Activated naive CD8-positive, alpha-beta T cell (primary cell): ENCODE measurements around the gene SERINC5.

Experiments
- H3K27ac Mint-ChIP-seq: one replicate; pipeline ENCODE4 v1.8.0; 2021; ENCODE audit warnings: mixed read lengths
- H3K27me3 Mint-ChIP-seq: one replicate; pipeline ENCODE4 v1.8.0; 2021; ENCODE audit warnings: mixed read lengths
- H3K36me3 Mint-ChIP-seq: one replicate; pipeline ENCODE4 v1.8.0; 2021; ENCODE audit warnings: mixed read lengths
- H3K4me1 Mint-ChIP-seq: one replicate; pipeline ENCODE4 v1.8.0; 2021; ENCODE audit warnings: low read depth, mixed read lengths
- H3K4me3 Mint-ChIP-seq: one replicate; pipeline ENCODE4 v1.8.0; 2021; ENCODE audit warnings: mild to moderate bottlenecking, mixed read lengths
- H3K9me3 Mint-ChIP-seq: one replicate; pipeline ENCODE4 v1.8.0; 2021; ENCODE audit warnings: low read depth, mixed read lengths

Gene SERINC5

GRCh38 chr5:80242849-80243248 lies 13.0 kb downstream of the SERINC5 start:
- Mint-ChIP-seq H3K36me3 (peaks cover 18% of the 10 kb centered on the region), H3K9me3 (peaks cover 5% of the 10 kb centered on the region), H3K4me1 (peaks cover 76% of the 10 kb centered on the region), H3K27me3 (no peaks in the 10 kb centered on the region), H3K4me3 (peak overlapping the region; percentile 20), H3K27ac (peak overlapping the region; percentile 72)

DNA sequence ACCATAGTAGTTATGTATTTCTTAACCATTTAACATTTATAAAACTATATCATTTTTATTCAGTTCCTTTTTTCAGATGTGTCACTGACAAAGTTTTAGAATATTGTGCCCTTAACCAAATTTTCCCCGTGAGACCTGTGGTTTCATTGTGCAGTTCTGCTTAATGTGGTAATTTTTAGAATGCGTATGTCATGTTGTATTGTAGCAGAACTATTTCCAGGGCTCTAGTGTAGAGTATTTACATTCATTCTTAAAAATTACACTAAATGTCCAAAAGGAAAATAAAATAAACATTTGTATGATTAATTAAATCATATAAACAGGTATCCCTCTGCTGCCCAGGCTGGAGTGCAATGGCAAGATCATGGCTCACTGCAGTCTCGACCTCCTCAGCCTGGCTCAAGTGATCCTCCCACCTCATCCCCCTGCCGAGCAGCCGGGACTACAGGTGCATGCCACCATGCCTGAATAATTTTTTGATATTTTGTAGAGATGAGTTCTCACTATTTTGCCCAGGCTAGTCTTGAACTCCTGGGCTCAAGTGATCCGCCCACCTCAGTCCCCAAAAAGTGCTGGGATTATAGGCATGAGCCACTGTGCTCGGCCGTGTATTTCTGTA lies 15.4 kb downstream of the SERINC5 start:
- Mint-ChIP-seq H3K27ac (peak overlapping the region; percentile 88), H3K9me3 (peaks cover 5% of the 10 kb centered on the region), H3K36me3 (peaks cover 18% of the 10 kb centered on the region), H3K27me3 (no peaks in the 10 kb centered on the region), H3K4me1 (peaks cover 75% of the 10 kb centered on the region), H3K4me3 (peak overlapping the region; percentile 67)

DNA sequence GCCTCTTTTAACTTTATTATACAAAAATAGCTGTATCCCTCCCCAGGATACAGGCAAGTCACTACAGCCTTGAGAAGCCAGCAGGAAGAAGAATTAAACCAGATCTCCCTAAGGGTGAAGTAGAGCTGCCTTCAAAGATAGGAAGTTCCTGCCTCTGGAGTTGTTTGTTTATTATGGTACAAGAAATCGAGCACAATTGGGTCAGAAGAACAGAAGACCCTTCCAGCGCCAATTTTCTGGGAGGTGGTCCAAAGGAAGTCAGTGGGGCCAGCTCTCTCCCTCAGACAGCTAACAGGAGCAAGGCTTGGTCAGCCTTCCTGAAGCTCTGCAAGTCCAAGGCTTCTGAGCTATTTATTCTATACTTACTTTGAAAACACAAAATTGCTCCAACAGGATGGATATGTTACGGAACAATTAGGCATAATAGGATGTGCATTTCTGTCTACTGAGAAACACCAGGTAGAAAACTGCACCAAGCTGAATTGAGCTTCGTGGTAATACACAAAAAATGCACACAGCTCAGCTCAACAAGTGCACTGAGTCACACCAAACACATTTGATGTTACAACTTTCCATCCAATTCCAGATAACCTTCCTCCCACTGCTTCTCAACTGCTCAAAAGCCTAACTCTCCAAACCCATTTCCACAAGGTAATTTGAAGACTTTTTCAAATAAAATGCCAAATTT lies 16.0 kb downstream of the SERINC5 start:
- H3K27me3 Mint-ChIP-seq, result no peaks in the 10 kb centered on the region
- H3K27ac Mint-ChIP-seq, result peak overlapping the region; percentile 88
- H3K4me3 Mint-ChIP-seq, result peak overlapping the region; percentile 67
- H3K9me3 Mint-ChIP-seq, result peaks cover 5% of the 10 kb centered on the region
- peaks cover 74% of the 10 kb centered on the region for H3K4me1 Mint-ChIP-seq
- H3K36me3 Mint-ChIP-seq, result peaks cover 16% of the 10 kb centered on the region

GRCh38 chr5:80238778-80239679 lies 16.8 kb downstream of the SERINC5 start:
- Mint-ChIP-seq H3K9me3 (peaks cover 5% of the 10 kb centered on the region), H3K36me3 (peaks cover 14% of the 10 kb centered on the region), H3K27me3 (no peaks in the 10 kb centered on the region), H3K27ac (peak overlapping the region; percentile 88), H3K4me3 (peak overlapping the region; percentile 67), H3K4me1 (peaks cover 80% of the 10 kb centered on the region)

DNA sequence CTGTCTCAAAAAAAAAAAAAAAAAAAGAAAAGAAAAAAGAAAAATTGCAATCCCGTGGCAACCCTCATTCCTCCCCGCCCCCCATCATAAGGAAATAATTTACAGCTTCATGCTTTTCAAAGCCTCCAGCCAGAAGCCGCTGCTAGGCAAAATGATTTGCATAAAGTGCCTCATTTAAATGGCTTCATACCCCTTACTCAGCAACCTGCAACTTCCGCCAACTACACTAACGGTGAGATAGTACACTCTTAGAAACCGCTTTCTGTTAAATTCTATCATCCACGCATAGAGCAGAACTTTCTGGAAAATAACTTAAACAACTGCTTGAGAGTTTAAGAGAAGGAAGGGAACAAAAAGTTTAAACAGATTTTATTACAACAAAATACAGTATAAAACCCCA lies 17.8 kb downstream of the SERINC5 start:
- Mint-ChIP-seq H3K9me3 (peaks cover 1% of the 10 kb centered on the region), H3K27me3 (no peaks in the 10 kb centered on the region), H3K4me3 (peak overlapping the region; percentile 67), H3K36me3 (peaks cover 12% of the 10 kb centered on the region), H3K27ac (peak overlapping the region; percentile 88), H3K4me1 (peaks cover 80% of the 10 kb centered on the region)

DNA sequence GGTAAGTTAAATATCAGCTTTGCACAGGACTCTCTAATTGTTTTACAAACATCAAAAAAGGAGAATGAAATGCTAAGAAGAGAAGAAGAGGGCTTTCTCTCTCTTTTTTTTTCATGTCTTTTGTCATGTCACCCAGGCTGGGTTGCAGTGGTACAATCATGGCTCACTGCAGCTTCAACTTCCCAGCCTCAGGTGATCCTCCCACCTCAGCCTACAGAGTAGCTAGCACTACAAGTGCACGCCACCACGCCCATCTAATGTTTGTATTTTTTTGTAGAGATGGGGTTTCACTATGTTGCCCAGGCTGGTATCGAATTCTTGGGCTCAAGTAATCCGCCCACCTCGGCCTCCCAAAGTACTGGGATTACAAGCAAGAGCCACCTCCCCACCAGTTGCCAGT lies 18.6 kb downstream of the SERINC5 start:
- Mint-ChIP-seq H3K4me1 (peaks cover 84% of the 10 kb centered on the region), H3K36me3 (peaks cover 8% of the 10 kb centered on the region), H3K27me3 (no peaks in the 10 kb centered on the region), H3K9me3 (no peaks in the 10 kb centered on the region), H3K4me3 (no peak overlapping the region), H3K27ac (peak overlapping the region; percentile 51)

GRCh38 chr5:80234116-80234948 lies 21.5 kb downstream of the SERINC5 start:
- peaks cover 82% of the 10 kb centered on the region for H3K4me1 Mint-ChIP-seq
- no peaks in the 10 kb centered on the region for H3K9me3 Mint-ChIP-seq
- peak overlapping the region; percentile 75 for H3K4me3 Mint-ChIP-seq
- peak overlapping the region; percentile 85 for H3K27ac Mint-ChIP-seq
- H3K36me3 Mint-ChIP-seq, result peaks cover 5% of the 10 kb centered on the region
- H3K27me3 Mint-ChIP-seq, result no peaks in the 10 kb centered on the region

GRCh38 chr5:80231693-80232092 lies 24.2 kb downstream of the SERINC5 start:
- Mint-ChIP-seq H3K9me3 (no peaks in the 10 kb centered on the region), H3K4me1 (peaks cover 78% of the 10 kb centered on the region), H3K36me3 (peaks cover 3% of the 10 kb centered on the region), H3K4me3 (peak overlapping the region; percentile 17), H3K27ac (peak overlapping the region; percentile 94), H3K27me3 (no peaks in the 10 kb centered on the region)

GRCh38 chr5:80231243-80231642 lies 24.6 kb downstream of the SERINC5 start:
- Mint-ChIP-seq H3K27me3 (no peaks in the 10 kb centered on the region), H3K4me3 (peak overlapping the region; percentile 2), H3K4me1 (peaks cover 81% of the 10 kb centered on the region), H3K27ac (peak overlapping the region; percentile 94), H3K36me3 (peaks cover 3% of the 10 kb centered on the region), H3K9me3 (no peaks in the 10 kb centered on the region)

- H3K4me1 Mint-ChIP-seq, result peaks cover 81% of the 10 kb centered on the region
- peak overlapping the region; percentile 94 for H3K27ac Mint-ChIP-seq
- H3K4me3 Mint-ChIP-seq, result no peak overlapping the region
- H3K27me3 Mint-ChIP-seq, result no peaks in the 10 kb centered on the region
- H3K9me3 Mint-ChIP-seq, result no peaks in the 10 kb centered on the region
- H3K36me3 Mint-ChIP-seq, result peaks cover 5% of the 10 kb centered on the region
Observed at GRCh38 chr5:80230269-80230992, 25.4 kb downstream of the SERINC5 start.

GRCh38 chr5:80229902-80230255 lies 26.0 kb downstream of the SERINC5 start:
- Mint-ChIP-seq H3K4me1 (peaks cover 82% of the 10 kb centered on the region), H3K9me3 (no peaks in the 10 kb centered on the region), H3K27ac (peak overlapping the region; percentile 70), H3K36me3 (peaks cover 9% of the 10 kb centered on the region), H3K4me3 (no peak overlapping the region), H3K27me3 (no peaks in the 10 kb centered on the region)

- no peaks in the 10 kb centered on the region for H3K9me3 Mint-ChIP-seq
- H3K4me1 Mint-ChIP-seq, result peaks cover 75% of the 10 kb centered on the region
- H3K4me3 Mint-ChIP-seq, result peak overlapping the region; percentile 44
- peak overlapping the region; percentile 92 for H3K27ac Mint-ChIP-seq
- peaks cover 11% of the 10 kb centered on the region for H3K36me3 Mint-ChIP-seq
- H3K27me3 Mint-ChIP-seq, result no peaks in the 10 kb centered on the region
Observed at GRCh38 chr5:80227979-80228596, 27.8 kb downstream of the SERINC5 start.

- no peaks in the 10 kb centered on the region for H3K27me3 Mint-ChIP-seq
- peak overlapping the region; percentile 76 for H3K4me3 Mint-ChIP-seq
- no peaks in the 10 kb centered on the region for H3K9me3 Mint-ChIP-seq
- peaks cover 8% of the 10 kb centered on the region for H3K36me3 Mint-ChIP-seq
- peak overlapping the region; percentile 85 for H3K27ac Mint-ChIP-seq
- peaks cover 72% of the 10 kb centered on the region for H3K4me1 Mint-ChIP-seq
Observed at GRCh38 chr5:80225934-80226326, 29.9 kb downstream of the SERINC5 start.
